ENCODE measurements around the gene STK32B.

DNA sequence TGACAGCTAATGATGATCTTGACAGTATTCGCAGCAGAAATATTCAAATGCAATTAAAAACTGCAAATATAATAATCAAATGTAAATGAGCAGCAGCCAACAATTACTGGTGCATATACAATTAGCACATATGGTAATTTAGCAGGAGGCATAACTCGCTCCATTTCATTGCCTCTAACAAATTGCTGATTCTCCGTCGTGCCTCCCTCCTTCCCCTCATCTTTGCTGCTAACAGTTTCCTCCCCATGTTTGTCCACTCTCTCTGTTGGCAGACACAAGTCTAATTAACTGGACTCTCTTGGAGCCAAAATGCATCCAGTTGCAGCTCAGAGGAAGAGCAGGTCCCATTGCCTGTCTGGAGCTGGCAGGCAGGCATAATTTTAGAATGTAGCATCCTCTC, 210.6 kb downstream of the STK32B start:
- TF ChIP-seq, protein P1, sequence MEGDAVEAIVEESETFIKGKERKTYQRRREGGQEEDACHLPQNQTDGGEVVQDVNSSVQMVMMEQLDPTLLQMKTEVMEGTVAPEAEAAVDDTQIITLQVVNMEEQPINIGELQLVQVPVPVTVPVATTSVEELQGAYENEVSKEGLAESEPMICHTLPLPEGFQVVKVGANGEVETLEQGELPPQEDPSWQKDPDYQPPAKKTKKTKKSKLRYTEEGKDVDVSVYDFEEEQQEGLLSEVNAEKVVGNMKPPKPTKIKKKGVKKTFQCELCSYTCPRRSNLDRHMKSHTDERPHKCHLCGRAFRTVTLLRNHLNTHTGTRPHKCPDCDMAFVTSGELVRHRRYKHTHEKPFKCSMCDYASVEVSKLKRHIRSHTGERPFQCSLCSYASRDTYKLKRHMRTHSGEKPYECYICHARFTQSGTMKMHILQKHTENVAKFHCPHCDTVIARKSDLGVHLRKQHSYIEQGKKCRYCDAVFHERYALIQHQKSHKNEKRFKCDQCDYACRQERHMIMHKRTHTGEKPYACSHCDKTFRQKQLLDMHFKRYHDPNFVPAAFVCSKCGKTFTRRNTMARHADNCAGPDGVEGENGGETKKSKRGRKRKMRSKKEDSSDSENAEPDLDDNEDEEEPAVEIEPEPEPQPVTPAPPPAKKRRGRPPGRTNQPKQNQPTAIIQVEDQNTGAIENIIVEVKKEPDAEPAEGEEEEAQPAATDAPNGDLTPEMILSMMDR (IDR thresholded peaks at IDR 0.05) = no peak
- no peak for TF ChIP-seq POLR2A (IDR thresholded peaks at IDR 0.05)
